Endometrial microvascular endothelial cells (primary cell): ENCODE measurements around the gene NRXN3. TPM values are rescaled to one million over a fixed set of nuclear protein-coding genes. Genes with fewer than 3 reads are reported as not detected.

ENCODE experiments used
- in situ Hi-C: cut with HindIII; loops from 2 replicates; pipeline ENCODE4 v1.10.0; 2017; ENCODE audit warnings: low sequenced_read_pairs, low pct_unique_long_range_greater_than_20kb; ENCODE audit errors: inconsistent ontology term
- total RNA-seq: library from RNA; depleted of rRNA; stranded (reverse); fragments of >200 nt; gene quantifications from one replicate; pipeline ENCODE4 v1.2.3, GENCODE V29; 2015; ENCODE audit errors: inconsistent ontology term

The NRXN3 gene
- total RNA-seq, 1 donor from 2014 or later, result 0.09 TPM

DNA sequence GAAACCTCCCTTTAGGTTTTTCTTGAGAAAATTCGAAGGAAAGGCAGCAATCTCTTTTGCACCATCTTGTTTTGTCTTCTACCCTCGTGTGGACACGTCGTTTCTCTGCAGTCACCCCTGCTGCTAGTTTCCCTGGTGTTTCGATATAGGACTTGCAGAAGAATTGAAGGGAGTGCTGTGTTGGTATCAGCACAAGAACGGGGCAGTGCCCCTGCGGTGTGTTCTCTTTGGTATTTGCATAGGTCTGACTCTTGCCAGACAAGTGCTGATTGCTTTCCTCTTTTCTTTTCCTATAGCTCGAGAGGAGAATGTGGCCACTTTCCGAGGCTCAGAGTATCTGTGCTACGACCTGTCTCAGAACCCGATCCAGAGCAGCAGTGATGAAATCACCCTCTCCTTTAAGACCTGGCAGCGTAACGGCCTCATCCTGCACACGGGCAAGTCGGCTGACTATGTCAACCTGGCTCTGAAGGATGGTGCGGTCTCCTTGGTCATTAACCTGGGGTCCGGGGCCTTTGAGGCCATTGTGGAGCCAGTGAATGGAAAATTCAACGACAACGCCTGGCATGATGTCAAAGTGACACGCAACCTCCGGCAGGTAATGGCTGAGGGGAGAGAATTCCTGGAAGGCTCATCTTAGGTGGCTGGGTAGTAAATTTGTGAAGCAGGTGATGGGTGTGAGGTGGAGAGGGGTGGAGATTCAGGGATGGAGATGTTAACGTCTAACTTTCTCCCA, 474.8 kb downstream of the NRXN3 start:
- in situ Hi-C loops, result no loop called here

DNA sequence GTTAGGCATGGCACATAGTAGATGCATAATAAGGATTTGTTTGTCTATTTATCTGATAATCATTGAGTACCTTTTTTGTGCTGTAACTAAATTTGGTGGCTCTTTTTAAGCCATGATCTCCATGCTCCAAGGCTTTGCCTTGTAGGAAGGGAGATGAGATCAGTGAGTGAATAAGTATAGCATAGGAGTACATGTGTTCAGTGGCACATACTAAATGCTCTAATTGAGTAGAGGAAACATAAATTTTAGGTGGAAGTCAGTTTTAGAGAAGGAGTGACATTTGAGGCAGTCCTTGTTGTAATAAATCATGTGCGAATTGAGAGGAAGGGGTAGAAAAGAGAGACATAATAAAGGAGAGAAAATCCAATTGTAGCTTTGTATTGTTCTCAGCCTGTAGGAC, 482.6 kb downstream of the NRXN3 start:
- in situ Hi-C loops, result no loop called here

DNA sequence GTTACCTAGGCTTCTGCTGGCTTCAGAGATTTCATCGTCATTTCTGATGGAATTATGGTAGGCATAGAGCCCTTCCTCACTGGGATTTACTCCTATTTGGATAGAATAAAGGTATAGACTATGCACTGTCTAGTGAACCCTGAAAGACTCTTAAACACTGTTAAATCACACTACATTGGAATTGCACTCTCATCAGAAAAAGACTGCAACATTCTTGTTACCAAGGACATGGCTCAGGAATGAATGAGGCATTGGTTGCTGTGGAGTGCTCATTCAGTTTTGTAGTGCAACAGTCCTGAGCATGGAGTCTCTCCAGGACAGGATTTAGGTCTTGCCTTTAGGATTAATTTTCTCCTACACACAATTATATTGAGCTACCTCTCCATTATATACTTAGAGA, 483.0 kb downstream of the NRXN3 start:
- in situ Hi-C loops, result no loop called here

DNA sequence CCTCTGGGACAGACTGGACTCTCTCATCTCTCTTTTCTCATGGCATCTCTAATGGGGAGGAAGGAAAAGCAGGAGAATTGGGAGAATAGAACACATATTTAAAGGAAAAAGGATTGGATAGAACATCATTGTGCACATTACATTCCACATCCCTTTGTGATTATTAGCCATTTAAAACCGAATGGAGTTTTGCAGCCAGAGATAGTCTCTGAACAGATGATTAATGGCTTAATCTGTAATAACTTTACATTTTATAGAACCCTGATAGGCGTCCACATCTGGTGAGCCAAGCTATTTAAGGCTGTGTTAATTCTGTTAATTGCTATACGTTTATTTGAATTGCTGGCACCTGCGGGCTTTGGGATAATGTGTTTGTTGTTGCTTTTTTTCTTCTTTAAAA, 487.3 kb downstream of the NRXN3 start:
- in situ Hi-C loops, result no loop called here

DNA sequence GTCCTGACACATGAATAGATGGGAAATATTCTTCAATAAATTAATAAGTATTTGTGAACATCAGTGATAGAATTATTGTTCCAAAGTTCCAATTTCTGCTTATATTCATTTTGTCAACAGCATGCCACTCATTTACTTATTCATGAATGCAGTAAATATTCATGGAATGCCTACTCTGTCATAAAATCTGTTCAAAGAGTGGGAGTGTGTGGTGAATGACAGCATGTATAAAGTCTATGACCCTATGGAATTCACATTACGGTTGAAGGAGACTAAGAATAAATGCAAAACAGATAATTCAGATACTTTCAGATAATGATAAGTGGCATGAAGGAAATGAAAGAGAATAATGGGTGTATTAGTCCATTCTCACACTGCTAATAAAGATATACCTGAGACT, 494.7 kb downstream of the NRXN3 start:
- in situ Hi-C loops, result no loop called here

DNA sequence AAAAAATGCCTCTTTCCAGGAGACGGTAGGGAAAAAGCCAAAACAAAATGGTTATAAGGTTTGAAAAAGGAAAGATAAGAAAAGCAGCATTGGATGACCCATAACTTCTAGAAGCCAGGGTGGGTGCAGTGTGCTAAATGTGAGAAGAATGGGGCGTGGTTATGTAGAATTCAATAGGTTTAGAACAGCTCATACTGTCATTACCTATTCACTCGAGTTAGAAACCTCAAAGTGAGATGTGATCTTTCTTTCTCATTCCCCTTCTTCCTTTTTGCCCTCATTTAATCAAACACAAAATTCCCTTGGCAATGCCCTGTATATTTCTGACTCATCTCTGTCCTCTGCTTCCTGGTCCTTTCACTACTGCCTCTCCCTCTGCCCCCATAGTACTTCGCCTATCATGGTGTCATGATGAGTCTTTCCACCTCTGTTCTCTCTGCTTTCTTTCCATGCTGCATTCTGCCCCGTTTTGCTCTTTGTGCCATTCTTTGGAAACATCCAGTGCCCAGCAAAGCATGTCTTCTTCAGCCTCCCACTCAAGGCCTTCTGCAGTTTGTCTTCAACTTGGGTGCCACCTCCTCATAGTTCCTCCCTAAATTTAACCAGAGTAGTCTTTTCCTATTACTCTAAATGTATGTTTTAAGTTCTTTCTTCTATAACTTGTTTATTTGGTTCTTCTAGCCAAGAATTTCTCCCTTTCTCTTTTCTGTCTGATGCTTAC, 496.3 kb downstream of the NRXN3 start:
- in situ Hi-C loops, result no loop called here

DNA sequence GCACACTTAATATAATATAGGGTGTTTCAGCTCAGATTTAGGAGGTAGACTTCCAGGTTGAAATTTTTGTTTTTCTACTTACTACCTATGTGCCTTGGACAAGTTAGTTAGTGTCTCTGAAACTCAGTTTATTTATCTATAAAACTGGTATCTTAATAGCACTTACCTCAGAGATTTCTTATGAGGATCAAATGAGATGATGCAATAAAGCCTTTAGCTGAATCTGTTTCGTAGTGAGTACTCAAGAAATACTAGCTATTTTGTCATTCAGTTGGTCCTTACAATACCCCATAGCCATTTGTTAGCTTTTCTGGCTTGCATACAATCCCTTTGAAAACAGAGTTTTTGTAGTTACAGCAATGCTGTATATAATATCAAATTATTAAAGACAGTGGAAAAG, 497.0 kb downstream of the NRXN3 start:
- in situ Hi-C loops, result no loop called here

DNA sequence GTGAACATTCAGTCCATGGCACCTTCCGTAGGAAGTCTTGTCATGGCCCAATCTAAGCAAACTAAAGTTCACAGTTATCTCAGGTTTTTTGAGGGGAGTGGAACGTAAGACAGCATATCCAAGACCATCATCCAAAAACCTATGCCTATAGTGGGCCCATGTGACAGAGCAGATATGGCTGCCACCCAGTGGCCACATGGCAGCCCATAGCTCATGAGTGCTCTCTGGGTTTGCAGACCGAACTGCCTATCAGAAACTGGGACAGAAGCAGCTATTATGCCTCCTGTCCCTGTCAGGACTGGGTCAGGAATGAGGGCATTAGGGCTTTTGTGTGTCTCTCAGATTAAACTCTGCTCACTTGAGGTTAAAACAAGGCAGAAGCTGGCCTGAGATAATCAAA, 503.7 kb downstream of the NRXN3 start:
- in situ Hi-C loops, result no loop called here

DNA sequence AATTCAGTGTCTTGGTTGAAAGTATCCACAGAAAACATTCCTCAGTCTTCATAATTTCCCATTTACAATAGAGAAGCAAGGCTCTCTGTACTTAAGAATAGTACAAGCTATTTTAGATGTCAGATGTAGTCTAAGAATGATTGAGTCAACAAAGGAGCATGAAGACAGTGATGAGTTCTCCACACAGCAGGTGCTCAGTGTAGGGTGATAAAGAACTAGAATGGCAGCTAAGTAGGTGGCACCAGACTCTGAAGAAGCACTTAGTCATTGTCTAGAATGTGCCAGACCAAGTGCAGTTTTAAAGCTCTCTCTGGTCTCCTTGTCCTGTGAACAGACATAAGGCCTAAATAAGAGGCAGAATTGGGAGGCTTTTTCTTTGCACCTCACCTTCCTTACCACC, 504.6 kb downstream of the NRXN3 start:
- in situ Hi-C loops, result no loop called here

DNA sequence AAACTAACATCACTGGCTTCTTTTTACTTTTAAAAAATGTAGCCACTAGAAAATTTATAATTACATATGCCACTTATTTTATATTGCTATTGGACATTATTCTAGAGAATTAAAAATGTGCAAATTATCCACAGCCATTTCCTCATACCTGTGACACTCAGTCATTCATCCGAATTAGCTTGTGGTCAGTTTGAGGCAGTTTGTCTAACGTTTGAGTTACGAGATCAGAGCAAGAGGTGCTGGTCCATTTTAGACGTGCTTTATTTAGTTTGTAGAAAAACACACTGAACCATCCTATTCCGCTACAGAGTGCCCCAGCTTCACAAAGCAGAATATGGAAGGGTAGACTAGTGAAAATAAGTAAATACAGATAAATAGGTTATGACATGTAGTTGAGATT, 513.0 kb downstream of the NRXN3 start:
- in situ Hi-C loops, result no loop called here

DNA sequence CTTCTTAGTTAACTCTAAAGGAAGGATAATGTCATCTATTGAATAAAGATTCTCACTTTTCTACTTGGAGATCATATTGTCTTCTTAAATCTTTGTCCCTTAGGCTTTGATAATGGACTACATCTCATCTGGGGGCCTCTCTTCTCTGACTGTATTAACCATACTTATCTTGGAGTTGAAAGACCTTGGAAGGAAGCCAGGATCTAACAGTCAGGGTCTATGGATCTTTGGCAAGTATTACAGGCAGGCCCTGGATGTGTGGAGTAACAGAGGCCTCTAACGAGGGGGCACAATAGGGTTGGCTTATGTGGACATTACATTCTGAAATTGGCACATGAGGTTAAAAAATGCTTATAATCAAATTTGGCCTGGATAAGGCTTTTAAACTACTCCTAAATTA, 513.8 kb downstream of the NRXN3 start:
- in situ Hi-C loops, result no loop called here

DNA sequence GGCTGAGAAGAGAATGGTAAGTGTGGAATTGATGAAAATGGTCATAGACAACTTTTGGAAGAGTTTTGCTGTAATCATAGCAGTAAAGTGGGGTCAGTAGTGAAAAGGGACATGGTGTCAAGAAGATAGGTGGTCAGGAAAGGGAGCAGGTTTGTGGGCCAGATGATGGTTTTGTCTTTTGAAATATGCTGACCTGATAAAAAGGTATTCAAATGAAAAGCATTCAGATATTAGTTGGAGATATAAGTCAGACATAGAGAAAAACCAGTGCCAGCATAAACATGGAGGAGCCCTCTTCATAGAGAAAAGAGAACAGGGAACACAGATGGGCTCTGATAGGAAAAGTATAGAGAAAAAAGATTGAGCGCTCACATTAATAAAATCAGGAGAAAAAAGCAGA, 518.3 kb downstream of the NRXN3 start:
- in situ Hi-C loops, result no loop called here

DNA sequence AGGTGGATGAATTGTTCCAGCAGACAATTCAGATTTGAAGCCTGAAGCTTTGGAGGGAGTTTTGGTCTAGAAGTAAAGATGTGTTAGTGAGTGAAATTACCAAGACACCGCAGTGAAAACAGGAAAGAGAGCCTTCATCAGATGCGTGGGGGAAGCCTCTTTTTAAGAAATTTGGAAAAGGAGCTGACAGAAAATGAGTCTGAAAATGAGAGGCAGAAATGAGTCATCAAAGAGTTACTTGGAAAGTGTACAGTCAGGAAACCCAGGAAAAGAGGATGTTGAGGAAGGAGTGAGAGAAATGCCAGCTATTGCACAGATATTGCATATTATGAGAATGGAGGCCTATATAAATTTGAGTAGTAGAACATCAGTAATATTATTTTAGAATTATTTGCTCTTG, 520.7 kb downstream of the NRXN3 start:
- in situ Hi-C loops, result no loop called here

DNA sequence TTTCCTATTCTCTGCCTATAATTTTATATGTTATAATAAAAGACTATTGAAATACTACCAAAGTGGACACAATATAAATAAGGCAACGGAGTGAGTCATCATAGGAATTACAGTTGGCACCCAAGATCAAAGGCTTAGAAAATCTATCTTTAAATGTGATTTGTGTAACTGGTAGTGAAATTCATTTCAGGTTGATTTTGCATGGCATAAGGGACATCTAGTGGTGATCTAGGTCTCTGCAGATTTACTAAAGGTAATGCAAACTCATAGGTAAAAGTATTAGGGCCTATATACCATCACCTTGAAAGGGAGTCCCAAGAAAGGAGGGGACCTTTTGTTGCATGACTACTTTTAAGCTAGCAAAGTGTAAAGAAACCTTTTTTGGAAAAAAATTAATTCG, 527.2 kb downstream of the NRXN3 start:
- in situ Hi-C loops, result no loop called here

DNA sequence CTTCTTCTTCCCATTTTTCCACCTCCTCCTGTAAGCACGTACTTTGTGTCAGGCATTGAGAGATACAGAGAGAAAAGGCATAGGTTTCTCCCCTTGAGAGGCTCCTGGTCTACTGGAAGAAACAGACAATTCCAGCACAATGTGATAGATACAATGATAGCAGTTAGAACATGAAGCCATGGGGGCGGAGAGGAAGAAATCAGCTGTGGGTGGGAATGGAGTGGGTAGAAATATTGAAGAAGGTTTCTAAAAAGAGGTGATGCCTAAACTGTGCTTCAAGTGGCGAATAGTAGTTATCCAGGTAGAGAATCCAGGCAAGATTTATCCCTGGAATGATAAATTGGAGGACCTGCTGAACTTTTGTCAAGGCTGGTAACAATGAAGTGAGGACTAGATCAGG, 528.8 kb downstream of the NRXN3 start:
- in situ Hi-C loops, result no loop called here

DNA sequence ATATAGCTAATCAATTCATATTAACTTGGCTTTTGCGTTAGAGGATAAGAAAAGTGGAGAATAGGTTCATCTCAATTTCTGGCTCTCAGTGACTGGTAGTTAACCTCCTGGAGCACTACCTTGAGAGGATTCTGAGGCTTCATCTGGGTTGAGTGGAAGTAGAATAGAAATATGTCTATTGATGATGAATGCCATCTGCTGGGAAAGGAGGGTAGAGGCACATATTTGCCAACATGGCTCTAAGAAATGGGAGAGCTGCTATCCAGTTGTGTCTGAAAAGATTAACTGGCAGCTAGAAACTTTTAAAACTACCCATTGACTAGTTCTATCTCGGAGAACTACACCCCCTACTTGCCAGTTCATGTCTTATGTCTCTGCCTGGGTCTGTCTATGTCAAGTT, 530.1 kb downstream of the NRXN3 start:
- in situ Hi-C loops, result no loop called here

DNA sequence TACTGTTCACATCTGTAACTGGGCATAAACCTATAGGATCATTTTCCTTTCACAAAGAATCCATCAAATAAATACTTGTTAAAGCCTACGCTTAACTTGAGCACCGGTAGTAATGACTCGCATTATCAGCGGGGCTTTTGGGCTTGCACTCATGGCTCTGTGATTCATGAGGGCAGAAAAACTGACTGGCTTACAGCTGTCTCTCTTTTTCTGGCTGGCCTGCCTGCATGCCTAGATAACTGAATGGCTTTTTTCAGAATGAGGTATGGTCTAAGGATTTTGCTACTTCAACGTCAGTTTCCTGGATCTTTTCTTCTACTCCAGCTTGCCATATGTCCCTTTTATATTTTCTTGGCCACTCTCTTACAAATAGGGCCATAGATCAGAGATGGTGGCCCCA, 531.1 kb downstream of the NRXN3 start:
- in situ Hi-C loops, result no loop called here

DNA sequence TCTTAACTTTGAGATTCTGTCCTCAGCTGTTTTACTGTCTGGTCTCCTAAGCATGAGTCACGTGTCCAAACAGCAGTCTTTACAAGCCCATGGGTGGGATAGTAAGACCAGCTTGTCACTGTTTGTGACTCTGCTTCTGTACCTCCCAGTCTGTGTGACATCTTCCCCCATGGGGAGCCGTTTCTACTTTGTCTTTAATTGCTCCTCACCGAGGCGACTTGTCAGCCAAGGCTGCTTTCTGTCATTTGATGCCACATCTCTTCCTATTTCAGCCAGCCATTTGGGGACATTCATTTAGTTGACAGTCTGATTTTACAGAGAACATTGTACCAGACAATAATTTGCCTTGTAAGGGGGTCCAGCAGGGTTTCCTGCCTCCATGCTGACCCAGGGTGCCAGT, 534.8 kb downstream of the NRXN3 start:
- in situ Hi-C loops, result no loop called here

DNA sequence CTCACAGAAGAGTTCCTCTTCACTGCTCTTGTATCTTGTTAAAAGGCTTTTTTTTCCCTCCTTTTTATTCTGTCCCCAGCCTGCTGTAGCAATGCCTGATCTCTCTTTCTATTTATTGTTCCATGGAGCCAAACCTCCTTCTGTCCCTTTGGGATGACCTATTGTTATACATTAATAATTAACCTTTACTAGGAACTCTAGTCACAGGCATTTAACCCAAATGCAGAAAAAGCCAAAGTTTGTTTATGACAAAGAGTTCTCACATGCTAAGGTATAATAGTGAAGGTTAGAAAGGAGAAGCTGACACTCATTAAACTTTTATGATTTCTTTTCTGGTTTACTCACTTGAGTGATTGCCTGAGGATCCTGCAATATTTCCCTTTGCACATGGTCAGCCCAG, 535.8 kb downstream of the NRXN3 start:
- in situ Hi-C loops, result no loop called here

DNA sequence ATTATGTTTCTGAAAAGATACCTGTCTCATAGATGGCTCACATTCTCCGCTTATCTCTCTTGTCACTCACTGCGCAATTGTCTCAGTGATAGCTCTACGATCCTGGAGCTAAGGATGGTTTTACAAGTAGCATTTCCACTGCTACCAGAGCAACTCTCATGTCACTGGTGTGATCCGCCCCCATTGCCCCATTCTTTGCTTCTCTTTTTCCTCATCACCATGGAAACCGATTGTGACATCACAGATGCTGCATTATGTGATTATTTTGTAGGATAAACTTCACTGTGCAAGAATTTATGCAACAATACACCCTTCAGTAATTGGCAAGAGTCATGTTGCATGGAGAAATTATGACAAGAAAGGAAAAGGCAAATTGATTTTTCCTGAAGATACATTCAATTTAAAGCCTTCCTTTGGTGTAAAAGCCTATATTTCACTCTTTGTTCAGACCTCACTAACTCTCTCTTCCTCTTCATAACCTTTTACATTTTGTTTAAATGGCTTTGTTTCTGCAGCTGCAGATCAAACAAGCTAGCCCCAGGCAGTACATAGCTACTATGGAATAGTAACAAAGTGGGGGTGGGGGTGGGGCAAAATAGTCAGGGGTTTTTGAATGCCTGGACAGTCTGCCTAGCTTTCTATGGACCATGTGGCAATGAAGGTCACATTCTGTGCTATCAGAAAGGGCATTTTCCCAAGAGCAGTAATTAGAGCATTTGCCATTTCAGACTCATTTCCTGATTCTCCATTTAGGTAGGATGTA, 539.8 kb downstream of the NRXN3 start:
- in situ Hi-C loops, result no loop called here
